Liver (tissue), 9 donors: ENCODE measurements around the gene MAP4K4. TPM values are rescaled to one million over a fixed set of nuclear protein-coding genes. Genes with fewer than 3 reads are reported as not detected.
"Not testable (repeated sequence)": the region's sequence is repeated elsewhere in the genome, so short reads cannot be mapped to it uniquely, and the experiment has no call there.

ENCODE experiments used
- DNase-seq: peaks from one replicate; pipeline ENCODE4 v3.0.0-alpha.2; 2017; ENCODE audit warnings: low spot score
- H3K27ac ChIP-seq, 2 donors: one replicate each; pipeline ENCODE4 v1.7.0; 2013; ENCODE audit warnings: inconsistent platforms in 2 of 2, low read length in 2 of 2, control low read depth in 1 of 2, low read depth in 1 of 2, mild to moderate bottlenecking in 1 of 2
- H3K27me3 ChIP-seq, 4 donors: one replicate each; pipeline versions ENCODE4 v1.6.1 to v1.7.0; 2013; ENCODE audit warnings: low read length in 3 of 4, inconsistent platforms in 1 of 4, mild to moderate bottlenecking in 1 of 4, moderate library complexity in 1 of 4; ENCODE audit not compliant: control insufficient read depth in 4 of 4, insufficient read depth in 4 of 4
- H3K36me3 ChIP-seq, 4 donors: one replicate each; pipeline versions ENCODE4 v1.6.1 to v1.7.0; 2013; ENCODE audit warnings: low read length in 3 of 4, mild to moderate bottlenecking in 3 of 4, low read depth in 1 of 4, moderate library complexity in 1 of 4; ENCODE audit not compliant: control insufficient read depth in 4 of 4, insufficient read depth in 3 of 4
- H3K4me1 ChIP-seq, 4 donors: one replicate each; pipeline versions ENCODE4 v1.6.1 to v1.7.0; 2013; ENCODE audit warnings: low read length in 3 of 4, mild to moderate bottlenecking in 3 of 4, moderate library complexity in 1 of 4; ENCODE audit not compliant: control insufficient read depth in 4 of 4, insufficient read depth in 4 of 4
- H3K4me3 ChIP-seq, 3 donors: one replicate each; pipeline versions ENCODE4 v1.6.1 to v1.7.0; 2013; ENCODE audit warnings: low read length in 3 of 3, control low read depth in 1 of 3, low read depth in 1 of 3, mild to moderate bottlenecking in 1 of 3
- H3K9ac ChIP-seq, 2 donors: one replicate each; pipeline ENCODE4 v1.7.0; 2013; ENCODE audit warnings: low read length in 2 of 2, mild to moderate bottlenecking in 2 of 2, moderate library complexity in 2 of 2, control low read depth in 1 of 2, low read depth in 1 of 2
- H3K9me3 ChIP-seq, 4 donors: one replicate each; pipeline versions ENCODE4 v1.6.1 to v1.7.0; 2013; ENCODE audit warnings: low read length in 3 of 4; ENCODE audit not compliant: control insufficient read depth in 4 of 4
- EGR1 ChIP-seq, 2 donors: IDR thresholded peaks; 2 replicates each; pipeline ENCODE4 v1.6.1; 2016 to 2018; ENCODE audit warnings: antibody characterized with exemption in 2 of 2, low read depth in 2 of 2
- FOXA1 ChIP-seq: IDR thresholded peaks from 2 replicates; pipeline ENCODE4 v1.6.1; 2016; ENCODE audit warnings: antibody characterized with exemption
- FOXA2 ChIP-seq: IDR thresholded peaks from 2 replicates; pipeline ENCODE4 v1.6.1; 2016; ENCODE audit warnings: antibody characterized with exemption
- GABPA ChIP-seq, 2 donors: IDR thresholded peaks in 1 of 2; conservative IDR thresholded peaks in 1 of 2; 2 replicates each; pipeline ENCODE4 v1.6.1; 2016; ENCODE audit warnings: antibody characterized with exemption in 2 of 2, mild to moderate bottlenecking in 1 of 2, moderate library complexity in 1 of 2
- HNF4A ChIP-seq, 2 donors: conservative IDR thresholded peaks; 2 replicates each; pipeline ENCODE4 v1.6.1; 2016; ENCODE audit warnings: antibody characterized with exemption in 2 of 2, mild to moderate bottlenecking in 2 of 2
- HNF4G ChIP-seq: IDR thresholded peaks from 2 replicates; pipeline ENCODE4 v1.6.1; 2016; ENCODE audit warnings: antibody characterized with exemption
- JUND ChIP-seq, 2 donors: IDR thresholded peaks; 2 replicates each; pipeline ENCODE4 v1.6.1; 2016; ENCODE audit warnings: antibody characterized with exemption in 2 of 2
- MAX ChIP-seq: IDR thresholded peaks from 2 replicates; pipeline ENCODE4 v1.6.1; 2016; ENCODE audit warnings: antibody characterized with exemption
- NR2F2 ChIP-seq: IDR thresholded peaks from 2 replicates; pipeline ENCODE4 v1.6.1; 2016; ENCODE audit warnings: antibody characterized with exemption
- RAD21 ChIP-seq, 2 donors: IDR thresholded peaks; 2 replicates each; pipeline ENCODE4 v1.6.1; 2016; ENCODE audit warnings: antibody characterized with exemption in 2 of 2, mild to moderate bottlenecking in 2 of 2
- RXRA ChIP-seq, 2 donors: IDR thresholded peaks; 2 replicates each; pipeline ENCODE4 v1.6.1; 2017 to 2018; ENCODE audit warnings: antibody characterized with exemption in 2 of 2, mild to moderate bottlenecking in 1 of 2
- SP1 ChIP-seq: IDR thresholded peaks from 2 replicates; pipeline ENCODE4 v1.6.1; 2018; ENCODE audit warnings: antibody characterized with exemption, mild to moderate bottlenecking
- TAF1 ChIP-seq: conservative IDR thresholded peaks from 2 replicates; pipeline ENCODE4 v1.6.1; 2016; ENCODE audit warnings: antibody characterized with exemption, mild to moderate bottlenecking
- YY1 ChIP-seq: IDR thresholded peaks from 2 replicates; pipeline ENCODE4 v1.6.1; 2016; ENCODE audit warnings: antibody characterized with exemption, mild to moderate bottlenecking
- WGBS: extraction: QIAGEN DNeasy Blood & Tissue Kit; methylation state at CpG from one replicate; pipeline ENCODE4 v1.1.7; 2013; 5-methylcytosine and 5-hydroxymethylcytosine counted together
- polyA plus RNA-seq, 2 donors: library from polyadenylated mRNA; stranded (reverse) in 1 of 2; unstranded in 1 of 2; fragments of 200-250 nt in 1 of 2; fragments of >200 nt in 1 of 2; fragmentation: Nextera tagmentation in 1 of 2; extraction: Ambion mirVana in 1 of 2; gene quantifications; one replicate each; pipeline versions ENCODE4 v1.2.1 to v1.2.3, GENCODE V29; 2013 to 2015
- total RNA-seq, 2 donors: library from RNA; depleted of rRNA; stranded (reverse); fragments of >200 nt; gene quantifications; one replicate each; pipeline ENCODE4 v1.2.3, GENCODE V29; 2014
- TF ChIP-seq, protein P1 (sequence below): IDR thresholded peaks from 2 replicates; pipeline ENCODE4 v1.6.1; 2016; ENCODE audit warnings: antibody characterized with exemption
- TF ChIP-seq, protein P2 (sequence below): fragments of 150-350 bp; IDR thresholded peaks from 2 replicates; pipeline ENCODE4 v1.5.1; 2017; ENCODE audit warnings: improper control_type of control experiment, low read depth, low read length; ENCODE audit not compliant: missing input control
- TF ChIP-seq, protein P3 (sequence below): IDR thresholded peaks from 2 replicates; pipeline ENCODE4 v1.6.1; 2016; ENCODE audit warnings: antibody characterized with exemption, mild to moderate bottlenecking
- donor health status: healthy.
- donor health status: healthy.
- donor health status: healthy.
- donor health status: healthy.
- donor health status: healthy.

Gene MAP4K4
- total and polyA plus RNA-seq, 4 donors: 9.1 to 40.0 (median 23.6) TPM

DNA sequence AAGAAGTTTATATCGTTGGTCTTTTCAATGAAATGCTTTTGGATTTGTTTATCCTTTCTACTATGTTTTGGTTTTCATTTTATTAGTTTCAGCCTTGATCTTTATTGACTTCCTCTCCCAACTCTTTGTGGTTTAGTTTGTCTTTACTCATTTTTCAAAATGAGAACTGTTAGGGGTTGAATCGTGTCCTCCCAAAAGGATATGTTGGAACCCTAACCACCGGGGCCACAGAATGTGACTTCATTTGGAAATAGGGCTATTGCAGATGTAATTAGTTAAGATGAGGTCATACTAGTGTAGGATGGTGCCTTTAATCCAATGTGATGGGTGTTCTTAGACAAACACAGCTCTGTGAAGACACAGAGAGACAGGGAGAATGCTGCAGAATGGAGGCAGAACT lies 233.9 kb downstream of the MAP4K4 start:
- H3K9ac ChIP-seq: no peak overlapping the region
- TF ChIP-seq RXRA (IDR thresholded peaks at IDR 0.05) (no peak), RAD21 (IDR thresholded peaks at IDR 0.05) (no peak), FOXA2 (no peak), FOXA1 (no peak), NR2F2 (no peak), MAX (no peak), HNF4G (no peak), JUND (IDR thresholded peaks at IDR 0.05) (no peak), GABPA (IDR thresholded peaks at IDR 0.05 in 1 of 2, conservative IDR thresholded peaks at IDR 0.05 in 1 of 2) (no peak), TAF1 (no peak), EGR1 (IDR thresholded peaks at IDR 0.05; ENCODE audit: low read depth in 2 of 2) (no peak), SP1 (no peak), YY1 (no peak), HNF4A (conservative IDR thresholded peaks at IDR 0.05) (no peak)
- TF ChIP-seq, protein P1, sequence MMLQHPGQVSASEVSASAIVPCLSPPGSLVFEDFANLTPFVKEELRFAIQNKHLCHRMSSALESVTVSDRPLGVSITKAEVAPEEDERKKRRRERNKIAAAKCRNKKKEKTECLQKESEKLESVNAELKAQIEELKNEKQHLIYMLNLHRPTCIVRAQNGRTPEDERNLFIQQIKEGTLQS: no peak
- TF ChIP-seq, protein P2, sequence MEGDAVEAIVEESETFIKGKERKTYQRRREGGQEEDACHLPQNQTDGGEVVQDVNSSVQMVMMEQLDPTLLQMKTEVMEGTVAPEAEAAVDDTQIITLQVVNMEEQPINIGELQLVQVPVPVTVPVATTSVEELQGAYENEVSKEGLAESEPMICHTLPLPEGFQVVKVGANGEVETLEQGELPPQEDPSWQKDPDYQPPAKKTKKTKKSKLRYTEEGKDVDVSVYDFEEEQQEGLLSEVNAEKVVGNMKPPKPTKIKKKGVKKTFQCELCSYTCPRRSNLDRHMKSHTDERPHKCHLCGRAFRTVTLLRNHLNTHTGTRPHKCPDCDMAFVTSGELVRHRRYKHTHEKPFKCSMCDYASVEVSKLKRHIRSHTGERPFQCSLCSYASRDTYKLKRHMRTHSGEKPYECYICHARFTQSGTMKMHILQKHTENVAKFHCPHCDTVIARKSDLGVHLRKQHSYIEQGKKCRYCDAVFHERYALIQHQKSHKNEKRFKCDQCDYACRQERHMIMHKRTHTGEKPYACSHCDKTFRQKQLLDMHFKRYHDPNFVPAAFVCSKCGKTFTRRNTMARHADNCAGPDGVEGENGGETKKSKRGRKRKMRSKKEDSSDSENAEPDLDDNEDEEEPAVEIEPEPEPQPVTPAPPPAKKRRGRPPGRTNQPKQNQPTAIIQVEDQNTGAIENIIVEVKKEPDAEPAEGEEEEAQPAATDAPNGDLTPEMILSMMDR: no peak
- TF ChIP-seq, protein P3, sequence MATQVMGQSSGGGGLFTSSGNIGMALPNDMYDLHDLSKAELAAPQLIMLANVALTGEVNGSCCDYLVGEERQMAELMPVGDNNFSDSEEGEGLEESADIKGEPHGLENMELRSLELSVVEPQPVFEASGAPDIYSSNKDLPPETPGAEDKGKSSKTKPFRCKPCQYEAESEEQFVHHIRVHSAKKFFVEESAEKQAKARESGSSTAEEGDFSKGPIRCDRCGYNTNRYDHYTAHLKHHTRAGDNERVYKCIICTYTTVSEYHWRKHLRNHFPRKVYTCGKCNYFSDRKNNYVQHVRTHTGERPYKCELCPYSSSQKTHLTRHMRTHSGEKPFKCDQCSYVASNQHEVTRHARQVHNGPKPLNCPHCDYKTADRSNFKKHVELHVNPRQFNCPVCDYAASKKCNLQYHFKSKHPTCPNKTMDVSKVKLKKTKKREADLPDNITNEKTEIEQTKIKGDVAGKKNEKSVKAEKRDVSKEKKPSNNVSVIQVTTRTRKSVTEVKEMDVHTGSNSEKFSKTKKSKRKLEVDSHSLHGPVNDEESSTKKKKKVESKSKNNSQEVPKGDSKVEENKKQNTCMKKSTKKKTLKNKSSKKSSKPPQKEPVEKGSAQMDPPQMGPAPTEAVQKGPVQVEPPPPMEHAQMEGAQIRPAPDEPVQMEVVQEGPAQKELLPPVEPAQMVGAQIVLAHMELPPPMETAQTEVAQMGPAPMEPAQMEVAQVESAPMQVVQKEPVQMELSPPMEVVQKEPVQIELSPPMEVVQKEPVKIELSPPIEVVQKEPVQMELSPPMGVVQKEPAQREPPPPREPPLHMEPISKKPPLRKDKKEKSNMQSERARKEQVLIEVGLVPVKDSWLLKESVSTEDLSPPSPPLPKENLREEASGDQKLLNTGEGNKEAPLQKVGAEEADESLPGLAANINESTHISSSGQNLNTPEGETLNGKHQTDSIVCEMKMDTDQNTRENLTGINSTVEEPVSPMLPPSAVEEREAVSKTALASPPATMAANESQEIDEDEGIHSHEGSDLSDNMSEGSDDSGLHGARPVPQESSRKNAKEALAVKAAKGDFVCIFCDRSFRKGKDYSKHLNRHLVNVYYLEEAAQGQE: no peak
- 80% methylated on average over 3 of the region's 3 CpGs for WGBS

DNA sequence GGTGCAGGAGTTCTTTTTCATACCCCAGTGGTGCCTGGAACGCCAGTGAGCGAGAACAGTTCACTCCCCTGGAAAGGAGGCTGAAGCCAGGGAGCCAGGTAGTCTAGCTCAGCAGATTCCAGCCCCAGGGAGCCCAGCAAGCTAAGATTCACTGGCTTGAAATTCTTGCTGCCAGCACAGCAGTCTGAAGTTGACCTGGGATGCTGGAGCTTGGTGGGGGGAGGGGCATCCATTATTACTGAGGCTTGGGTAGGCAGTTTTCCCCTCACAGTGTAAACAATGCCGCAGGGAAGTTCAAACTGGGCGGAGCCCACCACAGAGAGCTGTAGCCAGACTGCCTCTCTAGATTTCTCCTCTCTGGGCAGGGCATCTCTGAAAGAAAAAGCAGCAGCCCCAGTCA lies 238.3 kb downstream of the MAP4K4 start:
- not testable (repeated sequence) for H3K9ac ChIP-seq, H3K27ac ChIP-seq, H3K4me3 ChIP-seq, DNase-seq, H3K9me3 ChIP-seq, H3K27me3 ChIP-seq, H3K4me1 ChIP-seq, H3K36me3 ChIP-seq
- WGBS: 80% methylated on average over 4 of the region's 4 CpGs

More for the DNA sequence above, 233.9 kb downstream of the MAP4K4 start:
- no peak overlapping the region for H3K4me3 ChIP-seq
- H3K27me3 ChIP-seq: no peaks in the 10 kb centered on the region
- H3K27ac ChIP-seq: no peak overlapping the region
- peaks cover 0 to 8% (median 2%) of the 10 kb centered on the region in 4 donors for H3K9me3 ChIP-seq
- H3K4me1 ChIP-seq: no peaks in the 10 kb centered on the region
- no peaks in the 10 kb centered on the region for H3K36me3 ChIP-seq
- DNase-seq: no peak
